ENCODE results near the gene CMTR1. TPM values are rescaled to one million over a fixed set of nuclear protein-coding genes. Genes with fewer than 3 reads are reported as not detected.

The CMTR1 gene
- total and polyA plus RNA-seq, 4 donors, result 31.3 to 51.1 (median 46.2) TPM

- no peaks in the 10 kb centered on the region for H3K27me3 ChIP-seq (ENCODE audit: control insufficient read depth, insufficient read depth, low read length)
- H3K36me3 ChIP-seq (ENCODE audit: control insufficient read depth, insufficient read depth, low read length), result peaks cover 36% of the 10 kb centered on the region
- H3K4me1 ChIP-seq (ENCODE audit: control insufficient read depth, insufficient read depth, low read length), result peaks cover 6% of the 10 kb centered on the region
- DNase-seq (ENCODE audit: low read depth in 4 of 6, low spot score in 6 of 6), result no peak
- H3K9me3 ChIP-seq (ENCODE audit: control insufficient read depth, insufficient read depth, low read length), result no peaks in the 10 kb centered on the region
- no peak overlapping the region for H3K4me3 ChIP-seq (ENCODE audit: low read depth, low read length)
- H3K27ac ChIP-seq (ENCODE audit: low read depth, low read length), result no peak overlapping the region
- no CpG with 5 or more reads among the region's 3 CpGs for WGBS (ENCODE audit: insufficient coverage)
Measured at GRCh38 chr6:37452522-37452921, 19.5 kb downstream of the CMTR1 start.

- Histone ChIP-seq H3K4me1 (ENCODE audit: control insufficient read depth, insufficient read depth, low read length) (peaks cover 6% of the 10 kb centered on the region), H3K27ac (ENCODE audit: low read depth, low read length) (no peak overlapping the region)
Measured at GRCh38 chr6:37454420-37455140, 21.6 kb downstream of the CMTR1 start.

GRCh38 chr6:37456126-37456525 is 23.1 kb downstream of the CMTR1 start:
- H3K4me1 ChIP-seq (ENCODE audit: control insufficient read depth, insufficient read depth, low read length), result peaks cover 6% of the 10 kb centered on the region
- no peak for DNase-seq (ENCODE audit: low read depth in 4 of 6, low spot score in 6 of 6)
- H3K27me3 ChIP-seq (ENCODE audit: control insufficient read depth, insufficient read depth, low read length), result no peaks in the 10 kb centered on the region
- WGBS (ENCODE audit: insufficient coverage), result 100% methylated on average over 3 of the region's 6 CpGs
- no peak overlapping the region for H3K27ac ChIP-seq (ENCODE audit: low read depth, low read length)
- H3K4me3 ChIP-seq (ENCODE audit: low read depth, low read length), result no peak overlapping the region
- H3K9me3 ChIP-seq (ENCODE audit: control insufficient read depth, insufficient read depth, low read length), result no peaks in the 10 kb centered on the region
- peaks cover 41% of the 10 kb centered on the region for H3K36me3 ChIP-seq (ENCODE audit: control insufficient read depth, insufficient read depth, low read length)

More at GRCh38 chr6:37454420-37455140, 21.6 kb downstream of the CMTR1 start:
- 69% methylated on average over 6 of the region's 8 CpGs for WGBS (ENCODE audit: insufficient coverage)
- H3K4me3 ChIP-seq (ENCODE audit: low read depth, low read length), result no peak overlapping the region
- DNase-seq (ENCODE audit: low read depth in 4 of 6, low spot score in 6 of 6), result peak in 1 of 6 donors; percentile 85
- H3K36me3 ChIP-seq (ENCODE audit: control insufficient read depth, insufficient read depth, low read length), result peaks cover 34% of the 10 kb centered on the region
- no peaks in the 10 kb centered on the region for H3K9me3 ChIP-seq (ENCODE audit: control insufficient read depth, insufficient read depth, low read length)
- no peaks in the 10 kb centered on the region for H3K27me3 ChIP-seq (ENCODE audit: control insufficient read depth, insufficient read depth, low read length)

- H3K4me1 ChIP-seq (ENCODE audit: control insufficient read depth, insufficient read depth, low read length), result peaks cover 6% of the 10 kb centered on the region
- WGBS (ENCODE audit: insufficient coverage), result 40% methylated on average over 1 of the region's 6 CpGs
- H3K36me3 ChIP-seq (ENCODE audit: control insufficient read depth, insufficient read depth, low read length), result peaks cover 44% of the 10 kb centered on the region
- H3K9me3 ChIP-seq (ENCODE audit: control insufficient read depth, insufficient read depth, low read length), result no peaks in the 10 kb centered on the region
- DNase-seq (ENCODE audit: low read depth in 4 of 6, low spot score in 6 of 6), result peak in 2 of 6 donors; percentile 31 to 46
- H3K27me3 ChIP-seq (ENCODE audit: control insufficient read depth, insufficient read depth, low read length), result no peaks in the 10 kb centered on the region
- no peak overlapping the region for H3K4me3 ChIP-seq (ENCODE audit: low read depth, low read length)
- H3K27ac ChIP-seq (ENCODE audit: low read depth, low read length), result no peak overlapping the region
Measured at GRCh38 chr6:37456816-37457560, 24.0 kb downstream of the CMTR1 start.

GRCh38 chr6:37459981-37460800 is 27.2 kb downstream of the CMTR1 start:
- Histone ChIP-seq H3K27ac (ENCODE audit: low read depth, low read length) (no peak overlapping the region), H3K27me3 (ENCODE audit: control insufficient read depth, insufficient read depth, low read length) (no peaks in the 10 kb centered on the region), H3K36me3 (ENCODE audit: control insufficient read depth, insufficient read depth, low read length) (peaks cover 45% of the 10 kb centered on the region), H3K4me1 (ENCODE audit: control insufficient read depth, insufficient read depth, low read length) (peaks cover 9% of the 10 kb centered on the region), H3K4me3 (ENCODE audit: low read depth, low read length) (no peak overlapping the region), H3K9me3 (ENCODE audit: control insufficient read depth, insufficient read depth, low read length) (no peaks in the 10 kb centered on the region)
- DNase-seq (ENCODE audit: low read depth in 4 of 6, low spot score in 6 of 6), result peak in 2 of 6 donors; percentile 24 to 74
- WGBS (ENCODE audit: insufficient coverage), result 39% methylated on average over 2 of the region's 5 CpGs

GRCh38 chr6:37460805-37461204 is 27.8 kb downstream of the CMTR1 start:
- WGBS (ENCODE audit: insufficient coverage), result 50% methylated on average over 1 of the region's 2 CpGs
- Histone ChIP-seq H3K27ac (ENCODE audit: low read depth, low read length) (no peak overlapping the region), H3K4me1 (ENCODE audit: control insufficient read depth, insufficient read depth, low read length) (peaks cover 9% of the 10 kb centered on the region), H3K4me3 (ENCODE audit: low read depth, low read length) (no peak overlapping the region), H3K27me3 (ENCODE audit: control insufficient read depth, insufficient read depth, low read length) (no peaks in the 10 kb centered on the region), H3K9me3 (ENCODE audit: control insufficient read depth, insufficient read depth, low read length) (no peaks in the 10 kb centered on the region), H3K36me3 (ENCODE audit: control insufficient read depth, insufficient read depth, low read length) (peaks cover 44% of the 10 kb centered on the region)
- no peak for DNase-seq (ENCODE audit: low read depth in 4 of 6, low spot score in 6 of 6)

GRCh38 chr6:37463110-37463509 is 30.1 kb downstream of the CMTR1 start:
- H3K27me3 ChIP-seq (ENCODE audit: control insufficient read depth, insufficient read depth, low read length), result no peaks in the 10 kb centered on the region
- H3K9me3 ChIP-seq (ENCODE audit: control insufficient read depth, insufficient read depth, low read length), result peaks cover 1% of the 10 kb centered on the region
- no peak overlapping the region for H3K27ac ChIP-seq (ENCODE audit: low read depth, low read length)
- peak in 1 of 6 donors; percentile 61 for DNase-seq (ENCODE audit: low read depth in 4 of 6, low spot score in 6 of 6)
- H3K4me3 ChIP-seq (ENCODE audit: low read depth, low read length), result no peak overlapping the region
- H3K4me1 ChIP-seq (ENCODE audit: control insufficient read depth, insufficient read depth, low read length), result peaks cover 3% of the 10 kb centered on the region
- peaks cover 43% of the 10 kb centered on the region for H3K36me3 ChIP-seq (ENCODE audit: control insufficient read depth, insufficient read depth, low read length)

- no peak overlapping the region for H3K4me3 ChIP-seq (ENCODE audit: low read depth, low read length)
- no peak overlapping the region for H3K27ac ChIP-seq (ENCODE audit: low read depth, low read length)
- peaks cover 1% of the 10 kb centered on the region for H3K9me3 ChIP-seq (ENCODE audit: control insufficient read depth, insufficient read depth, low read length)
- DNase-seq (ENCODE audit: low read depth in 4 of 6, low spot score in 6 of 6), result no peak
- no peaks in the 10 kb centered on the region for H3K27me3 ChIP-seq (ENCODE audit: control insufficient read depth, insufficient read depth, low read length)
- peaks cover 26% of the 10 kb centered on the region for H3K36me3 ChIP-seq (ENCODE audit: control insufficient read depth, insufficient read depth, low read length)
- H3K4me1 ChIP-seq (ENCODE audit: control insufficient read depth, insufficient read depth, low read length), result peaks cover 5% of the 10 kb centered on the region
Measured at GRCh38 chr6:37467718-37468117, 34.7 kb downstream of the CMTR1 start.

- peaks cover 31% of the 10 kb centered on the region for H3K4me1 ChIP-seq (ENCODE audit: control insufficient read depth, insufficient read depth, low read length)
- WGBS (ENCODE audit: insufficient coverage), result 40% methylated on average over 8 of the region's 8 CpGs
- no peaks in the 10 kb centered on the region for H3K27me3 ChIP-seq (ENCODE audit: control insufficient read depth, insufficient read depth, low read length)
- peak in 2 of 6 donors; percentile 82 to 84 for DNase-seq (ENCODE audit: low read depth in 4 of 6, low spot score in 6 of 6)
- H3K27ac ChIP-seq (ENCODE audit: low read depth, low read length), result no peak overlapping the region
- H3K36me3 ChIP-seq (ENCODE audit: control insufficient read depth, insufficient read depth, low read length), result peaks cover 62% of the 10 kb centered on the region
- H3K9me3 ChIP-seq (ENCODE audit: control insufficient read depth, insufficient read depth, low read length), result no peaks in the 10 kb centered on the region
- no peak overlapping the region for H3K4me3 ChIP-seq (ENCODE audit: low read depth, low read length)
Measured at GRCh38 chr6:37473364-37474095, 40.5 kb downstream of the CMTR1 start.

All from spinal cord (tissue), 10 donors.